HepG2 (cell line): ENCODE data around the gene ZBTB20. TPM values are rescaled to one million over a fixed set of nuclear protein-coding genes. Genes with fewer than 3 reads are reported as not detected.

Experiments
- ARID3A ChIP-seq: IDR thresholded peaks from 2 replicates; pipeline ENCODE4 v1.6.1; 2012; ENCODE audit warnings: low read depth, low read length, improper control_type of control experiment
- ATF2 ChIP-seq: sonication (generic); formaldehyde crosslinking; IDR thresholded peaks from 2 replicates; pipeline ENCODE4 v1.4.0; 2020; ENCODE audit warnings: missing genetic modification reagents
- DNMT3B ChIP-seq: conservative IDR thresholded peaks from 2 replicates; pipeline ENCODE4 v1.6.1; 2016; ENCODE audit warnings: missing biosample characterization, control low read depth
- HMGXB4 ChIP-seq, 2 experiments: sonication (generic) in 1 of 2; formaldehyde crosslinking in 1 of 2; IDR thresholded peaks; 2 replicates each; pipeline versions ENCODE4 v1.4.0 to v1.6.1; 2018 to 2020; ENCODE audit warnings: missing genetic modification reagents in 2 of 2, borderline replicate concordance in 1 of 2, low read depth in 1 of 2, mild to moderate bottlenecking in 1 of 2, missing biosample characterization in 1 of 2
- HOXA3 ChIP-seq: sonication (generic); formaldehyde crosslinking; IDR thresholded peaks from 2 replicates; pipeline ENCODE4 v1.5.0; 2020; ENCODE audit warnings: missing genetic modification reagents
- NBN ChIP-seq: fragments of 450-650 bp; conservative IDR thresholded peaks from 2 replicates; pipeline ENCODE4 v1.6.1; 2017
- NFIC ChIP-seq: IDR thresholded peaks from 2 replicates; pipeline ENCODE4 v1.6.1; 2012; ENCODE audit warnings: mild to moderate bottlenecking, low read length, inconsistent platforms
- NR2F1 ChIP-seq, 2 experiments: fragments of 450-650 bp in 1 of 2; formaldehyde crosslinking in 1 of 2; IDR thresholded peaks; 2 replicates each; pipeline versions ENCODE4 v1.5.0 to v1.6.1; 2016 to 2020; ENCODE audit warnings: mild to moderate bottlenecking in 1 of 2, missing compliant biosample characterization in 1 of 2, missing genetic modification reagents in 1 of 2, moderate library complexity in 1 of 2
- NR2F6 ChIP-seq, 2 experiments: IDR thresholded peaks; 2 replicates each; pipeline ENCODE4 v1.6.1; 2016; ENCODE audit warnings: antibody characterized with exemption in 1 of 2, mild to moderate bottlenecking in 1 of 2
- RAD51 ChIP-seq: fragments of 450-650 bp; IDR thresholded peaks from 2 replicates; pipeline ENCODE4 v1.6.1; 2016; ENCODE audit warnings: borderline replicate concordance
- RARG ChIP-seq: sonication (generic); formaldehyde crosslinking; IDR thresholded peaks from 2 replicates; pipeline ENCODE4 v1.4.0; 2020; ENCODE audit warnings: low read depth, mild to moderate bottlenecking, missing genetic modification reagents
- SIN3B ChIP-seq: fragments of 150-350 bp; IDR thresholded peaks from 2 replicates; pipeline ENCODE4 v1.6.1; 2014; ENCODE audit warnings: low read length
- SIX4 ChIP-seq: sonication (generic); formaldehyde crosslinking; IDR thresholded peaks from 2 replicates; pipeline ENCODE4 v1.4.0; 2020; ENCODE audit warnings: missing genetic modification reagents
- TARDBP ChIP-seq: sonication (generic); formaldehyde crosslinking; IDR thresholded peaks from 2 replicates; pipeline ENCODE4 v1.8.0; 2022; ENCODE audit warnings: mild to moderate bottlenecking, missing genetic modification reagents
- TBP ChIP-seq: sonication (generic); formaldehyde crosslinking; IDR thresholded peaks from 2 replicates; pipeline ENCODE4 v1.5.0; 2020; ENCODE audit warnings: missing genetic modification reagents
- THRA ChIP-seq: sonication (generic); formaldehyde crosslinking; IDR thresholded peaks from 2 replicates; pipeline ENCODE4 v1.4.0; 2020; ENCODE audit warnings: missing genetic modification reagents, borderline replicate concordance
- ZBTB33 ChIP-seq: sonication (generic); formaldehyde crosslinking; IDR thresholded peaks from 2 replicates; pipeline ENCODE4 v1.4.0; 2020; ENCODE audit warnings: missing genetic modification reagents
- ZIK1 ChIP-seq: sonication (generic); formaldehyde crosslinking; IDR thresholded peaks from 2 replicates; pipeline ENCODE4 v1.5.0; 2020; ENCODE audit warnings: mild to moderate bottlenecking, low read depth, missing genetic modification reagents, borderline replicate concordance
- ZMAT3 ChIP-seq: sonication (generic); formaldehyde crosslinking; conservative IDR thresholded peaks from 2 replicates; pipeline ENCODE4 v1.7.0; 2021; ENCODE audit warnings: missing genetic modification reagents
- ZNF232 ChIP-seq: sonication (generic); formaldehyde crosslinking; IDR thresholded peaks from 2 replicates; pipeline ENCODE4 v1.4.0; 2020; ENCODE audit warnings: missing genetic modification reagents, borderline replicate concordance
- ZNF761 ChIP-seq: sonication (generic); formaldehyde crosslinking; conservative IDR thresholded peaks from 2 replicates; pipeline ENCODE4 v1.4.0; 2020; ENCODE audit warnings: mild to moderate bottlenecking, missing genetic modification reagents
- ZSCAN21 ChIP-seq: sonication (generic); formaldehyde crosslinking; IDR thresholded peaks from 2 replicates; pipeline ENCODE4 v1.8.0; 2022; ENCODE audit warnings: mild to moderate bottlenecking, missing genetic modification reagents, moderate library complexity, borderline replicate concordance
- polyA plus RNA-seq, 8 experiments: library from polyadenylated mRNA; depleted of rRNA in 3 of 8; stranded (reverse) in 7 of 8; unstranded in 1 of 8; fragments of >200 nt; fragmentation: Illumina TruSeq in 4 of 8; extraction: Trizol in 4 of 8; gene quantifications; 2 replicates each; pipeline versions ENCODE4 v1.2.1 to v1.2.3, GENCODE V29; 2011 to 2016; ENCODE audit warnings: low read depth in 4 of 8, missing spikeins in 1 of 8, mixed read lengths in 1 of 8; ENCODE audit not compliant: insufficient read depth in 1 of 8
- total RNA-seq, 5 experiments: library from RNA; depleted of rRNA; stranded (reverse); fragments of >200 nt; fragmentation: Illumina TruSeq; extraction: Trizol; gene quantifications; 2 replicates each; pipeline ENCODE4 v1.2.3, GENCODE V29; 2016; ENCODE audit warnings: low read depth in 1 of 5

Gene ZBTB20
- total and polyA plus RNA-seq, 2 of the 13 experiments (the other 11 are each of a cell fraction or from before 2014, with no cell fraction given), result 1.9 to 8.8 TPM

GRCh38 chr3:114706591-114707232, 440.4 kb downstream of the ZBTB20 start (continued):
- TF ChIP-seq HMGXB4 (CRISPR knock-in tag; IDR thresholded peaks at IDR 0.05; ENCODE audit: borderline replicate concordance in 1 of 2, low read depth in 1 of 2) (peak; percentile 34 to 69; a peak in 3 of 4 replicates), RARG (CRISPR knock-in tag) (no peak), ZIK1 (CRISPR knock-in tag) (no peak), NR2F1 (CRISPR knock-in tag; IDR thresholded peaks at IDR 0.05) (peak; percentile 78 to 88), ATF2 (CRISPR knock-in tag) (peak; percentile 97), SIX4 (CRISPR knock-in tag) (peak; percentile 90), RAD51 (no peak), SIN3B (no peak), NR2F6 (IDR thresholded peaks at IDR 0.05) (peak; percentile 96), NR2F6 (CRISPR knock-in tag; IDR thresholded peaks at IDR 0.05) (peak; percentile 97), ZNF761 (no peak), HOXA3 (CRISPR knock-in tag) (peak; percentile 70; the same call in 1 of the 2 replicates), ZMAT3 (CRISPR knock-in tag) (0 out of 2 replicates have a peak, but pooled peaks have one; percentile 22), ARID3A (peak; percentile 82), TARDBP (CRISPR knock-in tag) (0 out of 2 replicates have a peak, but pooled peaks have one; percentile 52), DNMT3B (CRISPR knock-in tag) (peak; percentile 63; the same call in 1 of the 2 replicates), ZSCAN21 (CRISPR knock-in tag) (no peak), TBP (no peak), NFIC (peak; percentile 74), NBN (no peak), THRA (CRISPR knock-in tag) (peak; percentile 97), ZBTB33 (CRISPR knock-in tag) (no peak), ZNF232 (CRISPR knock-in tag) (no peak)
